Neuron (in vitro differentiated cells): ENCODE measurements around the gene GPC6.

Experiments
- H2AFZ ChIP-seq: one replicate; pipeline ENCODE4 v1.6.1; 2013; ENCODE audit warnings: low read depth, mild to moderate bottlenecking, inconsistent platforms, low read length, moderate library complexity
- H3K27me3 ChIP-seq: one replicate; pipeline ENCODE4 v1.6.1; 2013; ENCODE audit warnings: low read length; ENCODE audit not compliant: insufficient read depth
- H3K36me3 ChIP-seq: one replicate; pipeline ENCODE4 v1.6.1; 2013; ENCODE audit warnings: low read length; ENCODE audit not compliant: insufficient read depth
- H3K4me1 ChIP-seq: one replicate; pipeline ENCODE4 v1.6.1; 2013; ENCODE audit warnings: low read length; ENCODE audit not compliant: insufficient read depth
- H3K4me3 ChIP-seq: 2 replicates; pipeline ENCODE4 v1.5.1; 2013; ENCODE audit warnings: mild to moderate bottlenecking, low read length, moderate library complexity
- H3K9me3 ChIP-seq: one replicate; pipeline ENCODE4 v1.6.1; 2013; ENCODE audit warnings: low read length

Gene GPC6

GRCh38 chr13:93977986-93978385 is 751.4 kb downstream of the GPC6 start:
- Histone ChIP-seq H3K36me3 (no peaks in the 10 kb centered on the region), H3K4me1 (no peaks in the 10 kb centered on the region), H3K9me3 (no peaks in the 10 kb centered on the region), H3K27me3 (no peaks in the 10 kb centered on the region), H3K4me3 (no peak overlapping the region), H2AFZ (no peak overlapping the region)

- Histone ChIP-seq H3K9me3 (no peaks in the 10 kb centered on the region), H3K27me3 (no peaks in the 10 kb centered on the region), H3K36me3 (no peaks in the 10 kb centered on the region), H3K4me1 (no peaks in the 10 kb centered on the region), H3K4me3 (no peak overlapping the region), H2AFZ (no peak overlapping the region)
These were observed 754.9 kb downstream of the GPC6 start for GRCh38 chr13:93981426-93981977.

- no peak overlapping the region for H3K4me3 ChIP-seq
- H3K4me1 ChIP-seq, result no peaks in the 10 kb centered on the region
- no peaks in the 10 kb centered on the region for H3K36me3 ChIP-seq
- H3K27me3 ChIP-seq, result no peaks in the 10 kb centered on the region
- no peaks in the 10 kb centered on the region for H3K9me3 ChIP-seq
- H2AFZ ChIP-seq, result no peak overlapping the region
These were observed 755.7 kb downstream of the GPC6 start for GRCh38 chr13:93982179-93982918.

GRCh38 chr13:93984052-93984451 is 757.4 kb downstream of the GPC6 start:
- H2AFZ ChIP-seq, result no peak overlapping the region
- H3K9me3 ChIP-seq, result no peaks in the 10 kb centered on the region
- H3K4me1 ChIP-seq, result no peaks in the 10 kb centered on the region
- no peaks in the 10 kb centered on the region for H3K27me3 ChIP-seq
- no peak overlapping the region for H3K4me3 ChIP-seq
- no peaks in the 10 kb centered on the region for H3K36me3 ChIP-seq

GRCh38 chr13:93984876-93985275 is 758.3 kb downstream of the GPC6 start:
- H2AFZ ChIP-seq, result no peak overlapping the region
- H3K27me3 ChIP-seq, result no peaks in the 10 kb centered on the region
- H3K4me3 ChIP-seq, result no peak overlapping the region
- H3K4me1 ChIP-seq, result no peaks in the 10 kb centered on the region
- H3K9me3 ChIP-seq, result no peaks in the 10 kb centered on the region
- H3K36me3 ChIP-seq, result no peaks in the 10 kb centered on the region

- Histone ChIP-seq H2AFZ (no peak overlapping the region), H3K9me3 (no peaks in the 10 kb centered on the region), H3K36me3 (no peaks in the 10 kb centered on the region), H3K27me3 (no peaks in the 10 kb centered on the region), H3K4me1 (no peaks in the 10 kb centered on the region), H3K4me3 (no peak overlapping the region)
These were observed 760.9 kb downstream of the GPC6 start for GRCh38 chr13:93987458-93987857.

- H3K36me3 ChIP-seq, result no peaks in the 10 kb centered on the region
- H3K9me3 ChIP-seq, result no peaks in the 10 kb centered on the region
- no peak overlapping the region for H3K4me3 ChIP-seq
- no peak overlapping the region for H2AFZ ChIP-seq
- no peaks in the 10 kb centered on the region for H3K27me3 ChIP-seq
- H3K4me1 ChIP-seq, result no peaks in the 10 kb centered on the region
These were observed 765.0 kb downstream of the GPC6 start for GRCh38 chr13:93991569-93991968.

- no peaks in the 10 kb centered on the region for H3K4me1 ChIP-seq
- H2AFZ ChIP-seq, result no peak overlapping the region
- no peaks in the 10 kb centered on the region for H3K9me3 ChIP-seq
- H3K36me3 ChIP-seq, result no peaks in the 10 kb centered on the region
- no peaks in the 10 kb centered on the region for H3K27me3 ChIP-seq
- no peak overlapping the region for H3K4me3 ChIP-seq
These were observed 769.9 kb downstream of the GPC6 start for GRCh38 chr13:93996481-93996880.

GRCh38 chr13:94006296-94006695 is 779.7 kb downstream of the GPC6 start:
- H3K9me3 ChIP-seq, result no peaks in the 10 kb centered on the region
- H3K36me3 ChIP-seq, result no peaks in the 10 kb centered on the region
- H3K4me1 ChIP-seq, result no peaks in the 10 kb centered on the region
- no peaks in the 10 kb centered on the region for H3K27me3 ChIP-seq
- no peak overlapping the region for H2AFZ ChIP-seq
- no peak overlapping the region for H3K4me3 ChIP-seq

- no peaks in the 10 kb centered on the region for H3K4me1 ChIP-seq
- no peaks in the 10 kb centered on the region for H3K9me3 ChIP-seq
- H3K4me3 ChIP-seq, result no peak overlapping the region
- H2AFZ ChIP-seq, result no peak overlapping the region
- no peaks in the 10 kb centered on the region for H3K27me3 ChIP-seq
- no peaks in the 10 kb centered on the region for H3K36me3 ChIP-seq
These were observed 780.5 kb downstream of the GPC6 start for GRCh38 chr13:94007072-94007471.

- Histone ChIP-seq H3K4me3 (no peak overlapping the region), H3K36me3 (no peaks in the 10 kb centered on the region), H3K9me3 (no peaks in the 10 kb centered on the region), H3K4me1 (no peaks in the 10 kb centered on the region), H3K27me3 (no peaks in the 10 kb centered on the region), H2AFZ (no peak overlapping the region)
These were observed 783.1 kb downstream of the GPC6 start for GRCh38 chr13:94009701-94010100.

GRCh38 chr13:94014461-94014860 is 787.9 kb downstream of the GPC6 start:
- Histone ChIP-seq H2AFZ (no peak overlapping the region), H3K9me3 (no peaks in the 10 kb centered on the region)

GRCh38 chr13:94020426-94020825 is 793.8 kb downstream of the GPC6 start:
- Histone ChIP-seq H3K36me3 (no peaks in the 10 kb centered on the region), H2AFZ (no peak overlapping the region), H3K9me3 (no peaks in the 10 kb centered on the region), H3K4me1 (peaks cover 6% of the 10 kb centered on the region), H3K4me3 (no peak overlapping the region), H3K27me3 (no peaks in the 10 kb centered on the region)

More at GRCh38 chr13:94014461-94014860, 787.9 kb downstream of the GPC6 start:
- no peaks in the 10 kb centered on the region for H3K36me3 ChIP-seq
- H3K4me1 ChIP-seq, result no peaks in the 10 kb centered on the region
- no peak overlapping the region for H3K4me3 ChIP-seq
- no peaks in the 10 kb centered on the region for H3K27me3 ChIP-seq

- no peaks in the 10 kb centered on the region for H3K9me3 ChIP-seq
- H3K36me3 ChIP-seq, result no peaks in the 10 kb centered on the region
- no peak overlapping the region for H2AFZ ChIP-seq
- H3K4me1 ChIP-seq, result peaks cover 6% of the 10 kb centered on the region
- no peaks in the 10 kb centered on the region for H3K27me3 ChIP-seq
- H3K4me3 ChIP-seq, result no peak overlapping the region
These were observed 794.2 kb downstream of the GPC6 start for GRCh38 chr13:94020833-94021232.
